ENCODE measurements around the gene UGGT2.
"Not testable (repeated sequence)": the region's sequence is repeated elsewhere in the genome, so short reads cannot be mapped to it uniquely, and the experiment has no call there.

Gene UGGT2

DNA sequence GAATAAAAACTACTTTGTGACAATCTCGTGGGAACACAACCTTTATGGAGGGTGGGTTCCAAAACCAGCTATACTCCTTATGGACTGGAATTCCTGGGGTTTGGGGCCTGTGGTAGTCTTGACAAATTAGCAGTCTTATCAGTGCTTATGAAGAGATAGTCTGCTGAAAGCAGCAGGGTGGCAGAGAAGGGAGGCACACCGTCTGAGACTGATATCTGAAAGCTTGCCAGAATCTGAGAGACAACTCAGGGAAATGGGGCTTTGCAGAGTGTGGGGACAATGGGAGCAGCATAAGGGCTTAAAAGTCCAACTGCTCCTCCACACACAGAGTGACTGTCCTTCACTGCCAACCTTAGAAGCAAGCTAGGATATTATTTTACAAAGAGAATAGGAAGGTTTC is 95.9 kb downstream of the UGGT2 start:
- DNase-seq: no peak

DNA sequence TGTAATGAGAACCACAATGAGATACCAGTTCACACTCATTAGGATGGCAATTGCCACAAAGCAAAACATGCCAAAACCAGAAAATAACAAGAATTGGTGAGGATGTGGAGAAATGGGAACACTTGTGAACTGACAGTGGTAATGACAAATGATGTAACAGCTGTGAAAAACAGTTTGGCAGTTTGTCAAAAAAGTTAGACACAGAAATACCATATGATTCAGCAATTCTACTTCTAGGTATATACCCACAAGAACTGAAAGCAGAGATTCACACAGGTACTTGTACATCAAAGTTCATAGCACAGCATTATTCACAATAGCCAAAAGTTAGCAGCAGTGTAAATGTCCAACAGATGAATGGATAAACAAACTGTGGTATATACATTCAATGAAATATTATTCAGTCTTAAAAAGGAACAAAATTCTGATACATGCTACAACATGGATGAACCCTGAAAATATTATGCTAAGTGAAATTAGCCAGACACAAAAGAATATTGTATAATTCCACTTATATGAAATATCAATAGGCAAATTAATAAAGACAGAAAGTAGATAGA is 96.5 kb downstream of the UGGT2 start:
- DNase-seq: no peak

GRCh38 chr13:95955719-95956118 is 97.5 kb downstream of the UGGT2 start:
- no peak for DNase-seq

DNA sequence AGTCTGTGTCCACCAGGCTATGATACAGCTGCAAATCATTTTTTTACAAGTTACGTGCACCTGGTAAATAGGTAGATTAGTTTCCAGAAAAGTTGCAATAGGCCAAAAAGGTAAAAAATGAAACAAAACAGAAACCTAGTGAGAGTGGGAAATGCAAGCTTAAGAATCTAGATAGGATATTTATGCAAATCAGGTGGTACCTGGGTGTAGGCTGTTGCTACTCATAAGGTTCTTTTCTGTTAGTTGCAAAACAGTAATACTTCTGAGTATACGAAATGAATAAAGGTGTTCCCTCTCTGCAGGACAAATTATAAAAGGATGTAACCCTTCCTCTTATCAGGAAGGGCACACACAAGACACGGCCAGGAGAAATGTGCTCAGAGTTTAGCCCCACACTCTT is 97.9 kb downstream of the UGGT2 start:
- DNase-seq: no peak

- DNase-seq: no peak
These were observed 98.9 kb downstream of the UGGT2 start for GRCh38 chr13:95954266-95954665.

GRCh38 chr13:95950103-95950502 is 103.1 kb downstream of the UGGT2 start:
- no peak for DNase-seq

DNA sequence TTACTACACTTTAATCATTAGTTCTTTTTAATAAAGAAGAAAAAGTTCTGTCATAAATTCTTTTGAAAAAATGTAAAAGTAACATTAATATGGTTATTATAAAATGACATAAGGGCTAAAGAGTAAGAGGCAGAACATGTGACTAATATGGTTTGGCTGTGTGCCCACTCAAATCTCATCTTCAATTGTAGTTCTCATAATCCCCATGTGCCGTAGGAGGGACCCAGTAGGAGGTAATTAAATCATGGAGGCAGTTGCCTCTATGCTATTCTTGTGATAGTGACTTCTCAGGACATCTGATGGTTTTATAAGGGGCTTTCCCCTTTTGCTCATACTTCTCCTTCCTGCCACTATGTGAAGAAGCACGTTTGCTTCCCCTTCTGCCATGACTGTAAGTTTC is 104.5 kb downstream of the UGGT2 start:
- no peak for DNase-seq

DNA sequence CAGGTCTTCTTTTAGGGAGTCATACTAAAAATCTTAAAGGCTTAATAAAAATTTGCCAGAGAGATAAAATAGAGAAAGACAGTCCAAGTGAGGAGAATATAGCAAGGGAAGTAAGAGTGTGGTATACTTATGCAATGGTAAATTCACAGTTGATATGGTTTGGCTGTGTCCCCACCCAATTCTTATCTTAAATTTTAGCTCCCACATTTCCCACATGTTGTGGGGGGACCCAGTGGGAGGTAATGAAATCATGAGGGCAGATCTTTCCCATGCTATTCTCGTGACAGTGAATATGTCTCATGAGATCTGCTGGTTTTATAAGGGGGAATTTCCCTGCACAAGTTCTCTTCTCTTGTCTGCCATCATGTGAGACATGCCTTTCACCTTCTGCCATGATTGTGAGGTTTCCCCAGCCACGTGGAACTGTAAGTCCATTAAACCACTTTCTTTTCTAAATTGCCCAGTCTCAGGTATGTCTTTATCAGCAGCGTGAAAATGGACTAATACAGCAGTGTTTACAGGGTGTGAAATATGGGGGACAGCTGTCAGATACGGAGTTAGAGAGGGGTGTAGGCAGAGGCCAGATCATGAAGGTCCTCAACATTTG is 115.4 kb downstream of the UGGT2 start:
- no peak for DNase-seq

DNA sequence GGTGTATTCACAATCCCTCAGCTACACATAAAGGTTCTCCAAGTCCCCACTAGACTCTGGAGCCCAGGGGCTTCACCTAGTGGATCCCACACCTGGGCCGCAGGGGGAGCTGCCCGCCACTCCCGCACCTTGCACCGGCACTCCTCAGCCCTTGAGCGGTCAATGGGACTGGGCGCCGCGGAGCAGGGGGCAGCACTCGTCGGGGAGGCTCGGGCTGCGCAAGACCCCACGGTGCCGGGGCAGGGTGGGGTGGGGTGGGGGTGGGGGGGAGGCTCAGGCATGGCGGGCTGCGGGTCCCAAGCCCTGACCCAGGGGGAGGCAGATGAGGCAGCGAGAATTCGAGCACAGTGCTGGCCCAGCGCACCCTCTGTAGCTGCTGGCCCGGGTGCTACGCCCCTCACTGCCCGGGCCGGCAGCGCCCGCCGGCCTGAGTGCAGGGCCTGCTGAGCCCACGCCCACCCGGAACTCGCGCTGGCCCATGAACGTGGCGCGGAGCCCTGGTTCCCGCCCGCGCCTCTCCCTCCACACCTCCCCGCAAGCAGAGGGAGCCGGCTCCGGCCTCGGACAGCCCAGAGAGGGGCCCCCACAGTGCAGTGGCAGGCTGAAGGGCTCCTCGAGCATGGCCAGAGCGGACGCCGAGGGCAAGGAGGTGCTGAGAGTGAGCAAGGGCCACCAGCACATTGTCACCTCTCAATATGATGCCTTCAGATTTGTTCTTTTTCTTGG is 121.7 kb downstream of the UGGT2 start:
- DNase-seq: no peak

DNA sequence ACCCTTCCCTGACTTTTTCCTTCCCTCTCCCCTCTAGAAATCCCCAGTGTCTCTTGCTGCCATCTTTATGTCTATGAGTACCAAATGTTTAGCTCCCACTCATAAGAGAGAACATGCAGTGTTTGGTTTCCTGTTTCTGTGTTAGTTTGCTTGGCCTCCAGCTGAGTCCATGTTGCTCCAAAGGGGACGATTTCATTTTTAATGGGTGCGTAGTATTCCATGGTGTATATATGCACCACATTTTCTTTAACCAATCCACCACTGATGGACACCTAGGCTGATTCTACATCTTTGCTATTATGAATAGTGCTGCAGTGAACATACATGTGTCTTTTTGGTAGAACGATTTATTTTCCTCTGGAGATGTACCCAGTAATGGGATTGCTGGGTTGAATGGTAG is 123.8 kb downstream of the UGGT2 start:
- DNase-seq: no peak

- DNase-seq: not testable (repeated sequence)
These were observed 124.8 kb downstream of the UGGT2 start for GRCh38 chr13:95928367-95928906.

DNA sequence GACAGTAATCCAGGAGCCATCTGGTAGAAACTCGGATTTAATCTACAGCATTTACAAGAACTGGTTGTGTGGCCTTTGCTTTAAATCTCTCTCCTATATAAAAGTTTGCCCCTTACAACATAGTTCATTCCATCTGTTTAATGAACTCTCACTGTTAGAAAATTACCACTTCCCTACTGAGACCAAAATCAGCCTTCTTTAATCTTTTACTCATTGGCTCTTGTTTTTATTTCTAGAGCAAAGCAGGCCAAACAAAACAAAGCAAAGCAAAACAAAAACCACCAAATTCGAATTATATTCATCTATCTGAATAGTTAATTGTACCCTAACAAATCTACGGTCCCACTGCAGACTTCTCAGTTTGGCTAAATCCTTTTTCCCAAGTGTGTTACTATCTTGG is 127.0 kb downstream of the UGGT2 start:
- DNase-seq: no peak

- DNase-seq: no peak
These were observed 128.7 kb downstream of the UGGT2 start for GRCh38 chr13:95924389-95924994.

DNA sequence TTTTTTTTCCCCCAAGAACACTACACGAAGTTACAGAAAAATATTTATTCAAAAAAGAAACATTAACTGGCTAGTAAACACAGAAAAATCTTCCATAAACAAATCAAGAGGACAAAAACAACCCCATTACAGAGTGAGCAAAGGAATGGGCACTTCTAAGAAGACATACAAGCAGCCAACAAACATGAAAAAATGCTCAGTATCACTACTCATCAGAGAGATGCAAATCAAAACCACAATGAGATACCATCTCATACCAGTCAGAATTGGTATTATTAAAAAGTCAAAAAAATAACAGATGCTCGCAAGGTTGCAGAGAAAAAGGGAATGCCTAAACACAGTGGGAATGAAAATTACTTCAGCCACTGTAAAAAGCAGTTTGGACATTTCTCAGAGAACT is 131.7 kb downstream of the UGGT2 start:
- no peak for DNase-seq

- DNase-seq: no peak
These were observed 132.7 kb downstream of the UGGT2 start for GRCh38 chr13:95920485-95920884.

- no peak for DNase-seq
These were observed 134.3 kb downstream of the UGGT2 start for GRCh38 chr13:95918860-95919259.

DNA sequence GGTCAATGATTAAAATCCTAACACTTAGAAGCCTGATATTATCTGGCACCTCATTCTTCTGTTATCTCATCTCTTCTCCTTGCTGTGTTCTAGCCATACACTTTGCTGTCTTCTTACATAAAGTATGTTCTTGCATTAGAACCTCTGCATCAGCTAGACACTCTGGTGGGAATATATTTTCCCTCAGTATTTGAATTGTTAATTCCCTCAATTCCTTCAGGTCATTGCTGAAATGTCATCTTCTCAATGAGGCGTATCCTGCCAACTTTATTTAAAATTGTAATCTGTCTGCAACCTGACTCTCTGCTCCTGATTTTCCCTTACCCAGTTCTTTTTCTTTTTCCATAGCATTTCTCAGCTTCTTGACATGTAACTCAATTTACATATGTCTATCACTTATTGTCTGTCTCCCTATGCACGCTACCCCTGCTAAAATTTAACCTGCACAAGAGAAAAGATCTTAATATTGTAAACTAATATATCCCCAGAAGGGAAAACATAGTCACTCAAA is 138.2 kb downstream of the UGGT2 start:
- no peak for DNase-seq

DNA sequence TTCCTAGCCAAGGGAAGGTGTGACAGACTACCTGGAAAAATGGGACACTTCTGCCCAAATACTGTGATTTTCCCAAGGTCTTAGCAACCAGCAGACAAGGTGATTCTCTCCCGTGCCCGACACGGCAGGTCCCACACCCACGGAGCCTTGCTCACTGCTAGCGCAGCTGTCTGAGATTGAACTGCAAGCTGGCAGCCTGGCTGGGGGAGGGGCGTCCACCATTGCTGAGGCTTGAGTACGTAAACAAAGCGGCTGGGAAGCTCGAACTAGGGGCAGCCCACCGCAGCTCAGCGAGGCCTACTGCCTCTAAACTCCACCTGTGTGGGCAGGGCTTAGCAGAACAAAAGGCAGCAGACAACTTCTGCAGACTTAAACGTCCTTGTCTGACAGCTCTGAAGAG is 146.2 kb downstream of the UGGT2 start:
- DNase-seq: no peak

DNA sequence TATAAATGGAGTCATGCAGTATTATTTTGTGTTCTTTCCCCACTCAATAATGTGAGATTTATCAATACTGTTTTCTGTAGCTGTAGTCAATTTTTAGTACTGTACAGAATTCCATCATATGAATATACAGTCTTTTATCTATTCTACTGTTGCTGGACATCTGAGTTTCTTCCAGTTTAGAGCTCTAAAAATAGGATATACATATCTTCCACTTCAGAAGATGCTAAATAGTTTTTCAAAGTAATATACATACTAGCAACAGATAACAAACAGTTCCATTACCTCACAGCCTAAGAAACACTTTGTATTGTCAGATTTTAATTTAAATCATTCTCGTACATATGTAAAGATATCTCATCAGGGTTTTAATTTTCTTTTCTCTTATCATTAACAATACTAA is 149.6 kb downstream of the UGGT2 start:
- DNase-seq: no peak

- DNase-seq: no peak
These were observed 150.5 kb downstream of the UGGT2 start for GRCh38 chr13:95902741-95903140.

DNA sequence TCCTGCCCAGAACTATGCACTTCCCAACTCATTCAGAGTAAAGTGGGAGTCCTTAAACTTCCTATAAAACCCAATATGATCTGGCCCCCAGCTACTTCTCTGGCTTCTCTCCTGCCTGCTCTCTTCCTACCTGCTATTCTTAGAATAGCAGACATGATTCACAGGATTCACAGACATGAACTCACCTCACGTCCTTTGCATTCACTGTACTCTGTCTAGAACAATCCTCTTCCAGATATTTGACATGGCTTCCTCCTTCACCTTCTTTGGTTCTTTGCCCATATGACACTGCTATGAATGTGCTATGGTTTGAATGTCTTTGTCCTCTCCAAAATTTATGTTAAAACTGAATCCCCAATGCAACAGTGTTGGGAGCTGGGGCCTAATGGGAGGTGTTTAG is 154.9 kb downstream of the UGGT2 start:
- DNase-seq: no peak

- no peak for DNase-seq
These were observed 156.9 kb downstream of the UGGT2 start for GRCh38 chr13:95896301-95896700.

DNA sequence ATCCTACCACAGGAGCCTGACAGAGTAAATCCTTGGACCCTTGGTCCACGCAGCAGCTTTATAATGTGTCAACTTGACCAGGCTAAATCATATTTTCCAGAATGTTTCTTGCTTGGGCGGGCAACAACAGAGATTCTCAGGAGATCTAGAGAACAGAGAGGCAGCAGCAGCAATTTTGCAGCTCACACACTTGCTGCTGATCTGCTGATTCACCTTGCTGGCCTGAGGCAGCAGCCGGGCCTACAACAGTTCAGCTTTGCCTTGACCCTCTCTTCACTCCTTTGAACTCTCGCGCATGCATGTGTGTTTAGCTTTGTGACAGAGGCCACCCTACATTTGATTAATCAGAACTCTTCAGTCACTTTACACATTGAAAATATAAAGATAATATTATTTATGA is 159.3 kb downstream of the UGGT2 start:
- DNase-seq: no peak

DNA sequence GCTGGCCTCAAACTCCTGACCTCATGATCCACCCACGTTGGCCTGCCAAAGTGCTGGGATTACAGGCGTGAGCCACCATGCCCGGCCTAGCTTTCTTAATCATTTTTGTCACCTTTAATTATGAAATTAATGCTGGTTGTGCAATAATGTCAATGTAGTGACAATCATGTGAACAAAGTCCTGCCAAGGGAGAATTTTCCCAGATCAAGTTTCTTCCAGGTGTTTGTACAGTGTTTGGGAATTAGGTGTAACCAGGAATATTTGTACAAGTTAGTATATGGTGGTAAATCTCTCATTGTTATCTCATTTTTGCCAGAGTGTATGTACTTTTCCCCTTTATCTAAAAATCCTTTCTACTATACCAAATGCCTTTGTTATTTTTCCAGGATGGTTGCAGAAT is 171.1 kb downstream of the UGGT2 start:
- no peak for DNase-seq

All from stimulated activated naive CD4-positive, alpha-beta T cell (primary cell).